Astrocyte (in vitro differentiated cells and primary cell): ENCODE measurements around the gene KRT86. TPM values are rescaled to one million over a fixed set of nuclear protein-coding genes. Genes with fewer than 3 reads are reported as not detected.

ENCODE experiments used
- DNase-seq: peaks from one replicate; pipeline ENCODE4 v3.0.0-alpha.2; 2010; ENCODE audit warnings: low read depth
- FAIRE-seq: peaks from 2 replicates; lab custom pipeline; 2011; peaks lifted over from hg19 to GRCh38; lab: Jason Lieb, UNC
- H2AFZ ChIP-seq: 2 replicates; pipeline ENCODE4 v1.6.0; 2012; ENCODE audit warnings: low read depth, low read length, inconsistent platforms
- H3K27ac ChIP-seq: 2 replicates; pipeline ENCODE4 v1.5.1; 2011; ENCODE audit warnings: low read depth, low read length, inconsistent platforms
- H3K27me3 ChIP-seq: 2 replicates; pipeline ENCODE4 v1.6.0; 2011; ENCODE audit warnings: low read length, inconsistent platforms; ENCODE audit not compliant: insufficient read depth
- H3K36me3 ChIP-seq: 2 replicates; pipeline ENCODE4 v1.5.1; 2011; ENCODE audit warnings: low read length, inconsistent platforms; ENCODE audit not compliant: insufficient read depth
- H3K4me1 ChIP-seq: 2 replicates; pipeline ENCODE4 v1.5.1; 2011; ENCODE audit warnings: low read length, inconsistent platforms; ENCODE audit not compliant: insufficient read depth
- H3K4me2 ChIP-seq: 2 replicates; pipeline ENCODE4 v1.6.0; 2012; ENCODE audit warnings: low read length, inconsistent platforms
- H3K4me3 ChIP-seq: 2 replicates; pipeline ENCODE4 v1.5.1; 2011; ENCODE audit warnings: low read depth, mild to moderate bottlenecking, low read length, inconsistent platforms; ENCODE audit not compliant: insufficient read depth
- H3K79me2 ChIP-seq: 2 replicates; pipeline ENCODE4 v1.6.0; 2012; ENCODE audit warnings: mild to moderate bottlenecking, low read length, inconsistent platforms; ENCODE audit not compliant: insufficient read depth
- H3K9ac ChIP-seq: 2 replicates; pipeline ENCODE4 v1.6.0; 2012; ENCODE audit warnings: mild to moderate bottlenecking, low read length, inconsistent platforms
- H3K9me3 ChIP-seq: 2 replicates; pipeline ENCODE4 v1.5.1; 2012; ENCODE audit warnings: low read depth, mild to moderate bottlenecking, low read length, inconsistent platforms; ENCODE audit not compliant: insufficient read depth
- H4K20me1 ChIP-seq: 2 replicates; pipeline ENCODE4 v1.6.0; 2012; ENCODE audit warnings: low read length, inconsistent platforms; ENCODE audit not compliant: insufficient read depth
- H3K27ac Mint-ChIP-seq: one replicate; pipeline ENCODE4 v1.8.0; 2021; ENCODE audit warnings: mild to moderate bottlenecking, mixed read lengths; ENCODE audit not compliant: unreplicated experiment
- H3K27me3 Mint-ChIP-seq: one replicate; pipeline ENCODE4 v1.8.0; 2021; ENCODE audit warnings: low read depth, mixed read lengths; ENCODE audit not compliant: unreplicated experiment
- H3K36me3 Mint-ChIP-seq: one replicate; pipeline ENCODE4 v1.8.0; 2021; ENCODE audit warnings: low read depth, mixed read lengths; ENCODE audit not compliant: unreplicated experiment
- H3K4me1 Mint-ChIP-seq: one replicate; pipeline ENCODE4 v1.8.0; 2021; ENCODE audit warnings: low read depth, mixed read lengths; ENCODE audit not compliant: unreplicated experiment
- H3K4me3 Mint-ChIP-seq: one replicate; pipeline ENCODE4 v1.8.0; 2021; ENCODE audit warnings: mild to moderate bottlenecking, moderate library complexity, mixed read lengths; ENCODE audit not compliant: unreplicated experiment
- H3K9me3 Mint-ChIP-seq: one replicate; pipeline ENCODE4 v1.8.0; 2021; ENCODE audit warnings: mild to moderate bottlenecking, mixed read lengths; ENCODE audit not compliant: unreplicated experiment
- EZH2 ChIP-seq: IDR thresholded peaks from 2 replicates; pipeline ENCODE4 v1.6.1; 2012; ENCODE audit warnings: mild to moderate bottlenecking, low read length, inconsistent platforms; ENCODE audit not compliant: insufficient read depth
- total RNA-seq: library from RNA; stranded (reverse); gene quantifications from 2 replicates; pipeline ENCODE4 v1.2.1, GENCODE V29; 2021
- TF ChIP-seq, protein P1 (sequence below): IDR thresholded peaks from 2 replicates; pipeline ENCODE4 v1.5.1; 2011; ENCODE audit warnings: low read depth, mild to moderate bottlenecking, inconsistent platforms, low read length, moderate library complexity; ENCODE audit not compliant: insufficient read depth

KRT86 gene
- total RNA-seq, 1 donor from 2014 or later = 0.43 TPM

DNA sequence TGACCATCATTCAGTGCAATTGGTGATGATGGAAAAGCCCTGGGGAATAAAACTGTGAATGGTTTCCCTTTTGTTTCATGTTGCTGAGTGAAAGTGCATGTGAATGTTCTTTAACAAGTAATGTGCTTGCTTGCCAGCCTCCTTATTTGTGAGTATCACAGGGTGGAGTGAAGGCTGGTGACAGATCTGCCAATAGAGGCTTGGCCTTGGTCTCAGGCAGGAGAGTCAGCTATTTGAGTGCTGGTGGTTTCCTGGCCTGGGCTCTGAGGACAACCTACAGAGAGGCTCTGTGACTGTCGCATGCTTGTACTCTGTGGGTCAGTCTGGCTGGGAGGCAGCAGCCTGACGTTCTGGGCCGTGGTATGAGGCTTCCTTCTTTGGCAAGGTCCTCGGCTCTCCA, 72.1 kb downstream of the KRT86 start:
- H3K27ac ChIP-seq = no peak overlapping the region
- FAIRE-seq = no peak
- no peaks in the 10 kb centered on the region for H3K36me3 ChIP-seq
- no peak overlapping the region for H2AFZ ChIP-seq
- TF ChIP-seq EZH2 = no peak
- TF ChIP-seq, protein P1, sequence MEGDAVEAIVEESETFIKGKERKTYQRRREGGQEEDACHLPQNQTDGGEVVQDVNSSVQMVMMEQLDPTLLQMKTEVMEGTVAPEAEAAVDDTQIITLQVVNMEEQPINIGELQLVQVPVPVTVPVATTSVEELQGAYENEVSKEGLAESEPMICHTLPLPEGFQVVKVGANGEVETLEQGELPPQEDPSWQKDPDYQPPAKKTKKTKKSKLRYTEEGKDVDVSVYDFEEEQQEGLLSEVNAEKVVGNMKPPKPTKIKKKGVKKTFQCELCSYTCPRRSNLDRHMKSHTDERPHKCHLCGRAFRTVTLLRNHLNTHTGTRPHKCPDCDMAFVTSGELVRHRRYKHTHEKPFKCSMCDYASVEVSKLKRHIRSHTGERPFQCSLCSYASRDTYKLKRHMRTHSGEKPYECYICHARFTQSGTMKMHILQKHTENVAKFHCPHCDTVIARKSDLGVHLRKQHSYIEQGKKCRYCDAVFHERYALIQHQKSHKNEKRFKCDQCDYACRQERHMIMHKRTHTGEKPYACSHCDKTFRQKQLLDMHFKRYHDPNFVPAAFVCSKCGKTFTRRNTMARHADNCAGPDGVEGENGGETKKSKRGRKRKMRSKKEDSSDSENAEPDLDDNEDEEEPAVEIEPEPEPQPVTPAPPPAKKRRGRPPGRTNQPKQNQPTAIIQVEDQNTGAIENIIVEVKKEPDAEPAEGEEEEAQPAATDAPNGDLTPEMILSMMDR = no peak
- no peaks in the 10 kb centered on the region for H3K4me1 ChIP-seq
- H3K9me3 ChIP-seq = no peaks in the 10 kb centered on the region
- peaks cover 13% of the 10 kb centered on the region for H3K27me3 ChIP-seq
- H3K4me3 ChIP-seq = no peak overlapping the region
- no peak overlapping the region for H3K9ac ChIP-seq
- no peak for DNase-seq
- peaks cover 5% of the 10 kb centered on the region for H3K4me1 Mint-ChIP-seq
- peaks cover 51% of the 10 kb centered on the region for H3K27me3 Mint-ChIP-seq
- H4K20me1 ChIP-seq = no peaks in the 10 kb centered on the region
- H3K9me3 Mint-ChIP-seq = peaks cover 8% of the 10 kb centered on the region
- no peak overlapping the region for H3K27ac Mint-ChIP-seq
- no peak overlapping the region for H3K4me3 Mint-ChIP-seq
- peaks cover 2% of the 10 kb centered on the region for H3K36me3 Mint-ChIP-seq
- H3K79me2 ChIP-seq = no peaks in the 10 kb centered on the region
- H3K4me2 ChIP-seq = no peak overlapping the region

- H3K27me3 Mint-ChIP-seq = peaks cover 50% of the 10 kb centered on the region
- Histone ChIP-seq H3K4me2 (no peak overlapping the region), H3K9me3 (no peaks in the 10 kb centered on the region), H3K79me2 (no peaks in the 10 kb centered on the region), H4K20me1 (no peaks in the 10 kb centered on the region), H3K4me1 (no peaks in the 10 kb centered on the region), H3K9ac (no peak overlapping the region), H3K27ac (no peak overlapping the region), H3K36me3 (no peaks in the 10 kb centered on the region), H3K4me3 (no peak overlapping the region), H3K27me3 (peaks cover 16% of the 10 kb centered on the region), H2AFZ (no peak overlapping the region)
- TF ChIP-seq EZH2 = no peak
- TF ChIP-seq, protein P1 = no peak
- no peak overlapping the region for H3K27ac Mint-ChIP-seq
- H3K36me3 Mint-ChIP-seq = peaks cover 2% of the 10 kb centered on the region
- no peak for FAIRE-seq
- DNase-seq = no peak
- H3K4me1 Mint-ChIP-seq = peaks cover 5% of the 10 kb centered on the region
- no peak overlapping the region for H3K4me3 Mint-ChIP-seq
- H3K9me3 Mint-ChIP-seq = peaks cover 6% of the 10 kb centered on the region
Observed at GRCh38 chr12:52347016-52347415, 72.6 kb downstream of the KRT86 start.

DNA sequence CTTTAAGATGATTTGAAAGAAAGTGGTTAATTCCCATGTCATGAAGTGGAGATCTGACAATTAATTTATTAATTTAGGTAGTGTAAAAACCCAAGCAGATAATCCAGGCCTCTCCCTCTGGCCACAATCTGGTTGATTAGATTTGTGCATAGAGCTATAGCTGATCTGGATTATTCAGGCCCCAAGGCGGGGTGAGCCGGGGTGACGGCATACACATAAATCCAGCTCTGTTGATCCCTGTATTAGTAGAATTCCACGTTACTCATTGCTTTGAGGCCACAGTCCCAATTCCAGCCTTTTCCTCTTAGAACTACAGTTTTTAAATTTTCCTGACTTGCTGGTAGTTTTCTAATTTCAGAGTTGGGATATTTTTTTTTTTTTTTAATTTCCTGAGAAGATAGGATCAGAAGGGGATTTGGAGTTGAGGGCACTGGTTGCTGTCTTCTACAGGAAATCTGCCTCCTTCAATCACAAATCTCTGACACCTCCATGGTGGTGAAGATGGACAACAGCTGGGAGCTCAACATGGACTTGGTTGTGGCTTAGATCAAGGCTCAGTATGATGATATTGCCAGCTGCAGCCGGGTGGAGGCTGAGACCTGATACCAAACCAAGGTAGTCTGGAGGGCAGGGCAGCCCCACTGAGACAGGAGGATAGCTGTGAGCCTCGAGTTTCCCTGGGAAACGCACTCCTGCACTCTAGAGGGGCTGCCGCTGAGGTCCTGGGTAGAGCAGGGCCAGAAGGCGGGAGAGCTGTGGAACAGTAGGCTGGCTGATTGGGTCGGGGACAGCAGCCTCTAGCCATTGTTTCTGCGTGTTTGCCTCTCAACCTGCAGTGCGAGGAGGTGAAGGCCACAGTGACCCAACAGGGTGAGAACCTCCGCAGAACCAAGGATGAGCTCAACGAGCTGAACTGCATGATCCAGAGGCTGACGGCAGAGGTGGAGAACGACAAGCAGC, 73.4 kb downstream of the KRT86 start:
- no peaks in the 10 kb centered on the region for H3K36me3 ChIP-seq
- no peak for DNase-seq
- Mint-ChIP-seq H3K4me1 (peaks cover 5% of the 10 kb centered on the region), H3K9me3 (peaks cover 6% of the 10 kb centered on the region), H3K36me3 (no peaks in the 10 kb centered on the region), H3K27me3 (peaks cover 53% of the 10 kb centered on the region), H3K27ac (no peak overlapping the region), H3K4me3 (no peak overlapping the region)
- no peak overlapping the region for H3K27ac ChIP-seq
- no peak for TF ChIP-seq EZH2
- TF ChIP-seq, protein P1 = no peak
- no peaks in the 10 kb centered on the region for H3K79me2 ChIP-seq
- no peak overlapping the region for H3K4me3 ChIP-seq
- H3K27me3 ChIP-seq = peaks cover 21% of the 10 kb centered on the region
- H3K4me2 ChIP-seq = no peak overlapping the region
- no peak for FAIRE-seq
- no peak overlapping the region for H3K9ac ChIP-seq
- H3K4me1 ChIP-seq = no peaks in the 10 kb centered on the region
- no peaks in the 10 kb centered on the region for H4K20me1 ChIP-seq
- H3K9me3 ChIP-seq = no peaks in the 10 kb centered on the region
- H2AFZ ChIP-seq = no peak overlapping the region
